Stimulated activated naive CD8-positive, alpha-beta T cell treated with anti-CD3 and anti-CD28 coated beads, Interleukin-15, Interleukin-2, amounts not matched to agents 100 ng/mL and 50 ng/mL, for 24 hours (primary cell): ENCODE results near the gene CDKAL1.

Experiments
- H3K27ac Mint-ChIP-seq: one replicate; pipeline ENCODE4 v1.8.0; 2021; ENCODE audit warnings: mild to moderate bottlenecking, mixed read lengths
- H3K27me3 Mint-ChIP-seq: one replicate; pipeline ENCODE4 v1.8.0; 2021; ENCODE audit warnings: mixed read lengths
- H3K36me3 Mint-ChIP-seq: one replicate; pipeline ENCODE4 v1.8.0; 2021; ENCODE audit warnings: low read depth, mixed read lengths
- H3K4me1 Mint-ChIP-seq: one replicate; pipeline ENCODE4 v1.8.0; 2021; ENCODE audit warnings: low read depth, mixed read lengths
- H3K4me3 Mint-ChIP-seq: one replicate; pipeline ENCODE4 v1.8.0; 2021; ENCODE audit warnings: mild to moderate bottlenecking, mixed read lengths
- H3K9me3 Mint-ChIP-seq: one replicate; pipeline ENCODE4 v1.8.0; 2021; ENCODE audit warnings: mixed read lengths

CDKAL1 gene

GRCh38 chr6:21138336-21139069, 604.2 kb downstream of the CDKAL1 start:
- Mint-ChIP-seq H3K9me3 (no peaks in the 10 kb centered on the region), H3K27ac (no peak overlapping the region), H3K4me1 (no peaks in the 10 kb centered on the region), H3K27me3 (no peaks in the 10 kb centered on the region), H3K36me3 (peaks cover 21% of the 10 kb centered on the region), H3K4me3 (no peak overlapping the region)

GRCh38 chr6:21140966-21141365, 606.7 kb downstream of the CDKAL1 start:
- Mint-ChIP-seq H3K4me3 (no peak overlapping the region), H3K9me3 (no peaks in the 10 kb centered on the region), H3K27me3 (no peaks in the 10 kb centered on the region), H3K27ac (no peak overlapping the region), H3K36me3 (peaks cover 32% of the 10 kb centered on the region), H3K4me1 (no peaks in the 10 kb centered on the region)

- Mint-ChIP-seq H3K36me3 (peaks cover 32% of the 10 kb centered on the region), H3K27ac (no peak overlapping the region), H3K4me1 (no peaks in the 10 kb centered on the region), H3K4me3 (no peak overlapping the region), H3K27me3 (no peaks in the 10 kb centered on the region), H3K9me3 (no peaks in the 10 kb centered on the region)
These were observed 607.5 kb downstream of the CDKAL1 start for GRCh38 chr6:21141616-21142303.

DNA sequence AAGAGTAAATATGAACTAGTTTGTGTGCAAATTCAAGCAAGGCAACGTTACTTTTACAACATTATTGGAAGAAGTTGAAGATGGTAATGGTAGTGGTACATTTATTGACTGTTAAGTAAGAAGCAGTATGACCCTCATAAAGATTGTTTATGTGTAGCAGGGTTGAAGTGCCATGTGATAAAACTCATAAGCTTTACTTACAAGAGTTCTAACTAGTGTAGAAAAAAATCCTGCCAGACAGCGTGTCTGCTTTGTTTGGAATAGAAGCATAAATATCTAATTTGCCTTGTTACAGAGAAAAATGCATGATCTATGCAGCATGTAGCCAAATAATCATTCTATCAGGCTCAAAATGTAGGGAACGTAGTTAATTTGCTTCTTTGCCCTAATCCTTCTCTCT, 608.5 kb downstream of the CDKAL1 start:
- no peaks in the 10 kb centered on the region for H3K4me1 Mint-ChIP-seq
- no peaks in the 10 kb centered on the region for H3K27me3 Mint-ChIP-seq
- peaks cover 32% of the 10 kb centered on the region for H3K36me3 Mint-ChIP-seq
- no peaks in the 10 kb centered on the region for H3K9me3 Mint-ChIP-seq
- H3K27ac Mint-ChIP-seq, result no peak overlapping the region
- no peak overlapping the region for H3K4me3 Mint-ChIP-seq

GRCh38 chr6:21143645-21144044, 609.4 kb downstream of the CDKAL1 start:
- Mint-ChIP-seq H3K4me3 (no peak overlapping the region), H3K27me3 (no peaks in the 10 kb centered on the region), H3K36me3 (peaks cover 29% of the 10 kb centered on the region), H3K9me3 (no peaks in the 10 kb centered on the region), H3K4me1 (peaks cover 4% of the 10 kb centered on the region), H3K27ac (no peak overlapping the region)

DNA sequence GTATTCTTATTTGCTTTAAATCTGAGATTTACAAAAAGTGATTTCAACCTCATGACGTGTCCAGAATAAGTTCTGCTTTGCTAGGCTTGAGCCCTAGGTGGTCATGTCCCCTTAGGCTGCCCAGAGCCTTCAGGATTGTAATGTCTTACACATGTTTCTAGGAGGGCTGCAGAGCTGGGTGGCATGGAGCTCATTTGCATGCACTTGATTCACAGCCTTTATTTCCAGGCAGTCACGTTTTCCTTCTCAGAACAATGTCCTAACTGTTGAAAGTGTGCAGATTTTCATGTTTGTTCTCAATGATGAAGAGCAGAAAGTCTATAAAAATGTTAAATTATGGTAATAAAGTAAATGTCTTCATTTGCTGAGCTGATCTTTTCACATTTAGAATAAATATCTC, 610.7 kb downstream of the CDKAL1 start:
- H3K4me1 Mint-ChIP-seq, result peaks cover 4% of the 10 kb centered on the region
- no peak overlapping the region for H3K4me3 Mint-ChIP-seq
- no peak overlapping the region for H3K27ac Mint-ChIP-seq
- H3K27me3 Mint-ChIP-seq, result no peaks in the 10 kb centered on the region
- no peaks in the 10 kb centered on the region for H3K9me3 Mint-ChIP-seq
- peaks cover 23% of the 10 kb centered on the region for H3K36me3 Mint-ChIP-seq

DNA sequence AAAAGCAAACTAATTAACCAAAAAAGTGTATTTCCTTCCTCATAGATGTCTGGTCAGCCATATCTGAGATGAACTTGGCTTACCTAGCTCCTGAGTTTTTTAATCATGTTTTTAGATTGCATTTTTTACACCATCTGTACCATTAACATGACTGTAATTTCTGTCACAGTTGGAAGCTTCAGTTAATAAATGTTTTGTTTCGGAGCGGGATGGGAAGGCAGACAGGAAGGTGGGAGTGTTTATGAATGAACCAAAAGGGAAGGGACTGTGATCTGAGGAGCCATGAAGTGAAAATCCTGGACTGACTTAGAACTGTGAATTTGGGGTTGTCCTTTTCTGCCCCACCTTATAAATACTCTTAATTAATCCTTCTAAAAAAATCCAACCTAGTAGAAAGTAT, 613.7 kb downstream of the CDKAL1 start:
- Mint-ChIP-seq H3K9me3 (no peaks in the 10 kb centered on the region), H3K36me3 (peaks cover 11% of the 10 kb centered on the region), H3K27me3 (no peaks in the 10 kb centered on the region), H3K4me3 (no peak overlapping the region), H3K27ac (no peak overlapping the region), H3K4me1 (peaks cover 4% of the 10 kb centered on the region)

DNA sequence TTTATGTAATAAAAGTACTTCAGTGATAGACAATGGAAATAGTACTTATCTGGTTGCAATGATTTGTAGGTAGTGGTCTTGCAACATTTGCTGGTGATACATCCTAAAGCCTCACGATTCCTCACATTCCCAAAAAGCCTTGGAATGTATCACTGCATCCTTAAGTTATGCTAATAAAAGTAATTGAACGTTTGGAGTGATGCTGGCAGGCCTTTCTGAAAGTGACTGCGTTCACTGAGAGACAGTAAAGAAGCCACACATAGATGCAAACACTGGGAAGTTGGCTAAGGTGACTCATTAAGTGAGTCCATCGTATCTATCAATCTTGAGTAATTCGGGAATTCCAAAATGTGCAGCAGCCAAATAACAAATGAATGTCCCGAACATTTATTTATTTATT, 615.2 kb downstream of the CDKAL1 start:
- peaks cover 10% of the 10 kb centered on the region for H3K36me3 Mint-ChIP-seq
- no peak overlapping the region for H3K27ac Mint-ChIP-seq
- H3K4me3 Mint-ChIP-seq, result no peak overlapping the region
- H3K4me1 Mint-ChIP-seq, result peaks cover 4% of the 10 kb centered on the region
- H3K9me3 Mint-ChIP-seq, result no peaks in the 10 kb centered on the region
- H3K27me3 Mint-ChIP-seq, result no peaks in the 10 kb centered on the region

DNA sequence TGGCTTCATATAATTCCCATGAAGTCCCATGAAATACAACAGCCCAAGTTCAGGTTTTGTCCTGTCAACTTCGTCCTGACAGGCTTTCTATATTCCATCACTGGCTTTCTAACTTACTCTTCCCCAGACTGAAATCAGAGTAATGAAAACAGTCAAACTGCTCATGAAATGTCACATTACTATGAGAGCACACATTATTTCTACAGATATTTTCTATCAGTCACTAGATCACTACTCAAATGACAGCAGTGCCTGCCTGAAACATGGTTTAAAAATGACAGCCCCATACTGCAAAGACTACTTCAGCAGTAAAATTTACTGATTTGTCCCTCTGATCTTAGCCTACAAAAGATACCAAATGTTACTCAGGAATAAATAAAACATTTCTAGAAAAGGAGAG, 616.4 kb downstream of the CDKAL1 start:
- no peak overlapping the region for H3K4me3 Mint-ChIP-seq
- H3K9me3 Mint-ChIP-seq, result no peaks in the 10 kb centered on the region
- no peak overlapping the region for H3K27ac Mint-ChIP-seq
- H3K27me3 Mint-ChIP-seq, result no peaks in the 10 kb centered on the region
- peaks cover 4% of the 10 kb centered on the region for H3K4me1 Mint-ChIP-seq
- no peaks in the 10 kb centered on the region for H3K36me3 Mint-ChIP-seq

DNA sequence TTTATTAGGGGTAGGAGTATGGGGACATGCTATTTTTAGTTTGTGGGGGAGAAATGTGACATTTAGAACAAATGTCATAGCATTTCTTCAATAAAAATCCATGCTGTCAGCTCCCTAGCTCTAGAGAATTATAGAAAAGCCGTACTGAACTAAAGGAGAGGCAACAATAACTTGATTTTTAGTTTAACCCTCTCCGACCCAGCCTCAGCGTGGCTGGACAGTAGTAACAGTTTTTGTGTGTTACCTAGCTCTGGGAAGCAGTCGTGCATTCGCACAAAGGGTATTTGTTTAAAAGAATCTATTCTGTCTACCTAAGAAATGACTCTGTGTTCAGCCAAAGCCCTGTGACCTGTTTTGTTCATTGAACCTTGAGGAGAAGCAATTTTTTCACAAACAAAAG, 616.9 kb downstream of the CDKAL1 start:
- Mint-ChIP-seq H3K36me3 (no peaks in the 10 kb centered on the region), H3K27me3 (no peaks in the 10 kb centered on the region), H3K9me3 (no peaks in the 10 kb centered on the region), H3K4me1 (peaks cover 4% of the 10 kb centered on the region), H3K4me3 (no peak overlapping the region), H3K27ac (no peak overlapping the region)

DNA sequence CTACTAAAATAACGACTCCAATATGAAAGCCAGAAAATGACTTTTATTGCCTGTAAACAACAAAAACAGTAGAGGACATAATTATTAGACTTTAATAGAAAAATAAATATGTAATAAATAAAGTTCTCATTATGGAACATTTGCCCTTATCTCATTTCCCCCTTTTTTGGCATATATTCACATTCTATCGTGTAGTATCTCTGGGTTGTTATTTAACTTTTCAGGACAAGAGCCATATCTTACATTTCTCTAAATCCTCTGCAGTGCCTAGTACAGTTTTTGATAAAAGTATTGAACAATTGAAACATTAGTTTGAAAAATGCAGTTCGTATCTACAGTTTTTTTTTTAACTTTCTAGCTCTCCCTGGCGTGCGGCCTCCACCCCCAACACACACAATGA, 617.3 kb downstream of the CDKAL1 start:
- Mint-ChIP-seq H3K27me3 (no peaks in the 10 kb centered on the region), H3K9me3 (no peaks in the 10 kb centered on the region), H3K4me3 (no peak overlapping the region), H3K36me3 (no peaks in the 10 kb centered on the region), H3K27ac (no peak overlapping the region), H3K4me1 (peaks cover 4% of the 10 kb centered on the region)

GRCh38 chr6:21157186-21157929, 623.1 kb downstream of the CDKAL1 start:
- H3K27me3 Mint-ChIP-seq, result no peaks in the 10 kb centered on the region
- no peaks in the 10 kb centered on the region for H3K9me3 Mint-ChIP-seq
- no peak overlapping the region for H3K27ac Mint-ChIP-seq
- peaks cover 3% of the 10 kb centered on the region for H3K4me1 Mint-ChIP-seq
- no peak overlapping the region for H3K4me3 Mint-ChIP-seq
- H3K36me3 Mint-ChIP-seq, result peaks cover 3% of the 10 kb centered on the region

GRCh38 chr6:21158149-21158548, 623.9 kb downstream of the CDKAL1 start:
- H3K36me3 Mint-ChIP-seq, result peaks cover 3% of the 10 kb centered on the region
- H3K4me3 Mint-ChIP-seq, result no peak overlapping the region
- H3K27ac Mint-ChIP-seq, result no peak overlapping the region
- H3K27me3 Mint-ChIP-seq, result no peaks in the 10 kb centered on the region
- no peaks in the 10 kb centered on the region for H3K9me3 Mint-ChIP-seq
- H3K4me1 Mint-ChIP-seq, result peaks cover 9% of the 10 kb centered on the region

GRCh38 chr6:21158873-21159272, 624.6 kb downstream of the CDKAL1 start:
- H3K27ac Mint-ChIP-seq, result no peak overlapping the region
- H3K9me3 Mint-ChIP-seq, result no peaks in the 10 kb centered on the region
- peaks cover 3% of the 10 kb centered on the region for H3K36me3 Mint-ChIP-seq
- no peaks in the 10 kb centered on the region for H3K27me3 Mint-ChIP-seq
- H3K4me1 Mint-ChIP-seq, result peaks cover 15% of the 10 kb centered on the region
- H3K4me3 Mint-ChIP-seq, result no peak overlapping the region

GRCh38 chr6:21159465-21159864, 625.2 kb downstream of the CDKAL1 start:
- no peak overlapping the region for H3K4me3 Mint-ChIP-seq
- peaks cover 18% of the 10 kb centered on the region for H3K4me1 Mint-ChIP-seq
- peaks cover 3% of the 10 kb centered on the region for H3K36me3 Mint-ChIP-seq
- H3K27me3 Mint-ChIP-seq, result no peaks in the 10 kb centered on the region
- no peak overlapping the region for H3K27ac Mint-ChIP-seq
- H3K9me3 Mint-ChIP-seq, result no peaks in the 10 kb centered on the region
